Renal pelvis (tissue), 4 donors: ENCODE data around the gene GJB4. TPM values are rescaled to one million over a fixed set of nuclear protein-coding genes. Genes with fewer than 3 reads are reported as not detected.
"Not testable (repeated sequence)": the region's sequence is repeated elsewhere in the genome, so short reads cannot be mapped to it uniquely, and the experiment has no call there.

Experiments
- DNase-seq: peaks from one replicate; pipeline ENCODE4 v3.0.0-alpha.2; 2013
- polyA plus RNA-seq, 3 donors: library from polyadenylated mRNA; unstranded; fragments of 120-200 nt; gene quantifications; one replicate each; pipeline ENCODE4 v1.2.1, GENCODE V29; 2013; ENCODE audit not compliant: insufficient read length in 3 of 3

GJB4 gene
- polyA plus RNA-seq, 3 donors, result 0.10 to 0.66 (median 0.46) TPM

- no peak for DNase-seq
Observed at GRCh38 chr1:34746101-34746500, 13.4 kb upstream of the GJB4 start.

GRCh38 chr1:34746785-34747637 is 12.5 kb upstream of the GJB4 start:
- no peak for DNase-seq

- no peak for DNase-seq
Observed at GRCh38 chr1:34747638-34747941, 11.9 kb upstream of the GJB4 start.

- no peak for DNase-seq
Observed at GRCh38 chr1:34749992-34750391, 9.5 kb upstream of the GJB4 start.

GRCh38 chr1:34750610-34751009 is 8.9 kb upstream of the GJB4 start:
- no peak for DNase-seq

GRCh38 chr1:34753163-34753562 is 6.4 kb upstream of the GJB4 start:
- no peak for DNase-seq

GRCh38 chr1:34754964-34755637 is 4.4 kb upstream of the GJB4 start, which contains the start of gene GJB5:
GJB5 (plus strand) TSS chr1:34755047; CDS start chr1:34757331, 2,284 bp downstream.
- no peak for DNase-seq

GRCh38 chr1:34755961-34756360 is 3.6 kb upstream of the GJB4 start:
- DNase-seq, result no peak

- DNase-seq, result no peak
Observed at GRCh38 chr1:34757386-34757785, 2.2 kb upstream of the GJB4 start.

- DNase-seq, result no peak
Observed at GRCh38 chr1:34758751-34759150, 789 bp upstream of the GJB4 start.

- no peak for DNase-seq
Observed at GRCh38 chr1:34761176-34761761, 1.7 kb downstream of the GJB4 start.

GRCh38 chr1:34761776-34762307 is 2.3 kb downstream of the GJB4 start:
- DNase-seq, result no peak

- DNase-seq, result no peak
Observed at GRCh38 chr1:34762474-34763141, 3.1 kb downstream of the GJB4 start.

- DNase-seq, result no peak
Observed at GRCh38 chr1:34763142-34763781, 3.7 kb downstream of the GJB4 start.

- DNase-seq, result no peak
Observed at GRCh38 chr1:34768856-34769255, 9.3 kb downstream of the GJB4 start.

- DNase-seq, result no peak
Observed at GRCh38 chr1:34770891-34771504, 11.5 kb downstream of the GJB4 start.

GRCh38 chr1:34771573-34772371 is 12.2 kb downstream of the GJB4 start:
- DNase-seq, result no peak

- not testable (repeated sequence) for DNase-seq
Observed at GRCh38 chr1:34773114-34773513, 13.6 kb downstream of the GJB4 start.

GRCh38 chr1:34774957-34775356 is 15.4 kb downstream of the GJB4 start:
- DNase-seq, result no peak

GRCh38 chr1:34776911-34777310 is 17.4 kb downstream of the GJB4 start:
- DNase-seq, result no peak
